C4-2B (cell line): ENCODE data around the gene ABI1.

ENCODE experiments used
- CTCF ChIP-seq: fragments of 450-650 bp; conservative IDR thresholded peaks from 2 replicates; pipeline ENCODE4 v1.5.1; 2017; ENCODE audit warnings: mild to moderate bottlenecking
- ZFX ChIP-seq: fragments of 450-650 bp; IDR thresholded peaks from 2 replicates; pipeline ENCODE4 v1.6.1; 2017

DNA sequence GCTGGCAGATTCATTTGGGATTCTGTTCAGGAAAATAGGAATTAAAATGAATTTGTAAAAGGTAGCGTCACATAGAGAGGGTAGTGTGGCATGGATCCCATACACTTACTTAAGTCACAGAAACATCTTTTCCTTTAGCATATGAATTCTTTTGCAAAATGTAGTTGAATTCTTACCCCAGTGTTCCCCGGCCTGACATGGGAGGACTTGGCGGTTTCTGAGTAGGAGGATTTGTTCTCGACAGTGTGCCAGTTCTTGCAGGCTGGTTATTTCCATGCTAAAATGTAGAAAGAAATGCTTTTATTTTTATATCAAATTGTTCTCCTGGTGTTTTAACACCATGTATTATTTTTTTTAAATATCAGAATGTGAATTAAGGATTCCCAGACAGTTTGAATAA lies 90.7 kb downstream of the ABI1 start:
- TF ChIP-seq CTCF (no peak), ZFX (no peak)
